ENCODE results near the gene ADAMTS12.

ADAMTS12 gene

GRCh38 chr5:33558489-33558888, 333.3 kb downstream of the ADAMTS12 start:
- TF ChIP-seq TAF1 (IDR thresholded peaks at IDR 0.05; ENCODE audit: borderline replicate concordance, insufficient read depth, low read length) (no peak), POLR2AphosphoS5 (IDR thresholded peaks at IDR 0.05; ENCODE audit: low read depth, low read length) (no peak), SIN3A (IDR thresholded peaks at IDR 0.05; ENCODE audit: borderline replicate concordance, insufficient read depth, low read length) (no peak), FOXP2 (optimal IDR thresholded peaks at IDR 0.05; ENCODE audit: borderline replicate concordance, extremely low read depth, extremely low read length, insufficient read depth) (no peak)
- TF ChIP-seq, protein P1, sequence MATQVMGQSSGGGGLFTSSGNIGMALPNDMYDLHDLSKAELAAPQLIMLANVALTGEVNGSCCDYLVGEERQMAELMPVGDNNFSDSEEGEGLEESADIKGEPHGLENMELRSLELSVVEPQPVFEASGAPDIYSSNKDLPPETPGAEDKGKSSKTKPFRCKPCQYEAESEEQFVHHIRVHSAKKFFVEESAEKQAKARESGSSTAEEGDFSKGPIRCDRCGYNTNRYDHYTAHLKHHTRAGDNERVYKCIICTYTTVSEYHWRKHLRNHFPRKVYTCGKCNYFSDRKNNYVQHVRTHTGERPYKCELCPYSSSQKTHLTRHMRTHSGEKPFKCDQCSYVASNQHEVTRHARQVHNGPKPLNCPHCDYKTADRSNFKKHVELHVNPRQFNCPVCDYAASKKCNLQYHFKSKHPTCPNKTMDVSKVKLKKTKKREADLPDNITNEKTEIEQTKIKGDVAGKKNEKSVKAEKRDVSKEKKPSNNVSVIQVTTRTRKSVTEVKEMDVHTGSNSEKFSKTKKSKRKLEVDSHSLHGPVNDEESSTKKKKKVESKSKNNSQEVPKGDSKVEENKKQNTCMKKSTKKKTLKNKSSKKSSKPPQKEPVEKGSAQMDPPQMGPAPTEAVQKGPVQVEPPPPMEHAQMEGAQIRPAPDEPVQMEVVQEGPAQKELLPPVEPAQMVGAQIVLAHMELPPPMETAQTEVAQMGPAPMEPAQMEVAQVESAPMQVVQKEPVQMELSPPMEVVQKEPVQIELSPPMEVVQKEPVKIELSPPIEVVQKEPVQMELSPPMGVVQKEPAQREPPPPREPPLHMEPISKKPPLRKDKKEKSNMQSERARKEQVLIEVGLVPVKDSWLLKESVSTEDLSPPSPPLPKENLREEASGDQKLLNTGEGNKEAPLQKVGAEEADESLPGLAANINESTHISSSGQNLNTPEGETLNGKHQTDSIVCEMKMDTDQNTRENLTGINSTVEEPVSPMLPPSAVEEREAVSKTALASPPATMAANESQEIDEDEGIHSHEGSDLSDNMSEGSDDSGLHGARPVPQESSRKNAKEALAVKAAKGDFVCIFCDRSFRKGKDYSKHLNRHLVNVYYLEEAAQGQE (IDR thresholded peaks at IDR 0.05; ENCODE audit: insufficient read depth in 1 of 2, low read depth in 2 of 2, low read length in 2 of 2) = no peak

DNA sequence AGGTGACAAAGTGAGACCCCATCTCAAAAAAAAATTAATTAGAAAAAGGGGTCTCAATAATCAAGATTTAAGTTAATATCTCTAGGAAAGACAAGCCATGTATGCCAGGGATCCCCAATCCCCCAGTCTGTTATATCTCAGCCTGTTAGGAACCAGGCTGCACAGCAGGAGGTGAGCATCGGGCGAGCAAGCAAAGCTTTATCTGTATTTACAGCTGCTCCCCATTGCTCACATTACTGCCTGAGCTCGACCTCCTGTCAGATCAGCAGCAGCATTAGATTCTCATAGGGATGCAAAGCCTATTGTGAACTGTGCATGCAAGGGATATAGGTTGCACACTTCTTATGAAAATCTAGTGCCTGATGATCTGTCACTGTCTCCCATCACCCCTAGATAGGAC, 334.2 kb downstream of the ADAMTS12 start:
- no peak for TF ChIP-seq FOXP2 (optimal IDR thresholded peaks at IDR 0.05; ENCODE audit: borderline replicate concordance, extremely low read depth, extremely low read length, insufficient read depth)
- no peak for TF ChIP-seq SIN3A (IDR thresholded peaks at IDR 0.05; ENCODE audit: borderline replicate concordance, insufficient read depth, low read length)
- TF ChIP-seq TAF1 (IDR thresholded peaks at IDR 0.05; ENCODE audit: borderline replicate concordance, insufficient read depth, low read length) = no peak
- no peak for TF ChIP-seq POLR2AphosphoS5 (IDR thresholded peaks at IDR 0.05; ENCODE audit: low read depth, low read length)
- TF ChIP-seq, protein P1 (IDR thresholded peaks at IDR 0.05; ENCODE audit: insufficient read depth in 1 of 2, low read depth in 2 of 2, low read length in 2 of 2) = no peak

DNA sequence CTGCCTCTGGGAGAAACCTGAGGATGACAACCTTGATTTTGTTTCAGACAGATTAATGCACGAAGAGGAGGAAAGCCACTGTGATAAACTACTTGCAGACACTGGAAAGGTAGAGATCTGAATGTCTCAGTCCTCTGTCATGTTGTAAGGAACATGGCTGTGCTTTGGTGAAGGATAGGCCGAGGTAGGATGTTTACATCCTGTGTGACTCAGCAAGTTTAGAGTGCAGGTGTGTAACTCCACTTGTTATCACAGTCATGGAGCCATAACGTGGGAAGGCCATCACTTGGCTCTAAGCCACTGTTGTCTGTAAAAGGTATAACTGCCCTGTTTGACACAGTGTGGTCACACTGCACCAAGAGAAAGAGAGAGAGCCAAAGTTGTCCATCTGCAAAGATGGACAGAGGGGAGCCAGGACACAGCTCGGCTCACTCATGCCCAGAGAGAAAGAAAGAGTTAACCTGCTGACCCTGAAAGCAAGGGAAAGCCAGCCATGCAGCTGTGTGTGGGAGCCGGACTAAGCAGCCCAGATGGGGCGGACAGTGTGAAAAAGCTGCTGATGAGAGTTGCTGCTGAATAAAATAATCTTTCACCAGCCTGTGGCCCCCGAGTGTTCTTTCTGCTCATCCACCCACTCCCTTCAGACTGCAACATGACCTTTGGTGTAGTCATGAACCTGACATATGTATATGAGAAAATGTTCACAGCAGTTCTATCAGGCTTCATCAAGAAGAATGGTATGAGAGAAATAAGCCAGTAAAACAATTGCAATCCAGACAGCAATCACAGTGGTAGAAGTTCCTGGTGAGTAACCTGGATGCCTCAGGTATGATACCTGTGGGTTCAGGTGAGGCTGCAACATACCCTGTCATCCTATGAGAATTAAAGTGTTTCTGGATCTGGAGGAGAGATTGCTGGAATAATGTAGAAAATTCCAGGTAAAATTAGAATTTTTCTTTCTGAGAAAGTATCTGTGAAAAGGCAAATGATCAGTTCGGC, 335.2 kb downstream of the ADAMTS12 start:
- TF ChIP-seq POLR2AphosphoS5 (IDR thresholded peaks at IDR 0.05; ENCODE audit: low read depth, low read length) (no peak), SIN3A (IDR thresholded peaks at IDR 0.05; ENCODE audit: borderline replicate concordance, insufficient read depth, low read length) (no peak), FOXP2 (optimal IDR thresholded peaks at IDR 0.05; ENCODE audit: borderline replicate concordance, extremely low read depth, extremely low read length, insufficient read depth) (no peak), TAF1 (IDR thresholded peaks at IDR 0.05; ENCODE audit: borderline replicate concordance, insufficient read depth, low read length) (no peak)
- TF ChIP-seq, protein P1 (IDR thresholded peaks at IDR 0.05; ENCODE audit: insufficient read depth in 1 of 2, low read depth in 2 of 2, low read length in 2 of 2) = no peak

DNA sequence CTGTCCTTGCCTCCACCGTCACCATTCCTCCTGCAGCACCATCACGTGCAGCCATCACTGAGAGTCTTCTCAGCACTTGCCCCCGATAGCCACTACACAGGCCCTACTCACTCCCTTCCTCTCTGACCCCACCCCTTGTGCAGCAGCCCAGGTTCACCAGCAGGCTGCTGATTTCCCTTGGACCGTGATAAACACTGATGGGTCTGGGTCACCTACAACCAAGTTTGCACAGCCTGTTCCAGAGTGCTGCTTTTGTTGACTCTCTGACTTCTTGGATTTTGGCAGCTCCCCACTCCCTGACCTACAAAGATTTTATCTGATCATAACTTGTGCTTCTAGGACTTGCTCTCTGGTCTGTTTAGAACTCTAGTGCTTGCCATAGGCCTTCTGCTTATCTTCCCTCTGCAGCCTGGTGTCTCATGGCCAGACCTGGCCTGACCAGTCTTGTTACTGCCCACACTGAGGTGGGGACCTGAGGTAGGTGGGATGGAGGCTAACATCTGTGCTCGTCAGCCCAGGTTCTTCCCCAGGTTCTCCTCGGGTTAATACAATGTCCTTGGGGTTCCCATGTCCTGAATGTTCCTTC, 341.7 kb downstream of the ADAMTS12 start:
- TF ChIP-seq SIN3A (IDR thresholded peaks at IDR 0.05; ENCODE audit: borderline replicate concordance, insufficient read depth, low read length) (no peak), POLR2AphosphoS5 (IDR thresholded peaks at IDR 0.05; ENCODE audit: low read depth, low read length) (no peak), TAF1 (IDR thresholded peaks at IDR 0.05; ENCODE audit: borderline replicate concordance, insufficient read depth, low read length) (no peak), FOXP2 (optimal IDR thresholded peaks at IDR 0.05; ENCODE audit: borderline replicate concordance, extremely low read depth, extremely low read length, insufficient read depth) (no peak)
- TF ChIP-seq, protein P1 (IDR thresholded peaks at IDR 0.05; ENCODE audit: insufficient read depth in 1 of 2, low read depth in 2 of 2, low read length in 2 of 2) = no peak

All from PFSK-1 (cell line).